Eye (tissue), 1 donor: Measurements from ENCODE around the gene SETX.
"Not testable (repeated sequence)": the region's sequence is repeated elsewhere in the genome, so short reads cannot be mapped to it uniquely, and the experiment has no call there.

Experiments
- DNase-seq: peaks from one replicate; pipeline ENCODE4 v3.0.0-alpha.2; 2015

The SETX gene, protein sequence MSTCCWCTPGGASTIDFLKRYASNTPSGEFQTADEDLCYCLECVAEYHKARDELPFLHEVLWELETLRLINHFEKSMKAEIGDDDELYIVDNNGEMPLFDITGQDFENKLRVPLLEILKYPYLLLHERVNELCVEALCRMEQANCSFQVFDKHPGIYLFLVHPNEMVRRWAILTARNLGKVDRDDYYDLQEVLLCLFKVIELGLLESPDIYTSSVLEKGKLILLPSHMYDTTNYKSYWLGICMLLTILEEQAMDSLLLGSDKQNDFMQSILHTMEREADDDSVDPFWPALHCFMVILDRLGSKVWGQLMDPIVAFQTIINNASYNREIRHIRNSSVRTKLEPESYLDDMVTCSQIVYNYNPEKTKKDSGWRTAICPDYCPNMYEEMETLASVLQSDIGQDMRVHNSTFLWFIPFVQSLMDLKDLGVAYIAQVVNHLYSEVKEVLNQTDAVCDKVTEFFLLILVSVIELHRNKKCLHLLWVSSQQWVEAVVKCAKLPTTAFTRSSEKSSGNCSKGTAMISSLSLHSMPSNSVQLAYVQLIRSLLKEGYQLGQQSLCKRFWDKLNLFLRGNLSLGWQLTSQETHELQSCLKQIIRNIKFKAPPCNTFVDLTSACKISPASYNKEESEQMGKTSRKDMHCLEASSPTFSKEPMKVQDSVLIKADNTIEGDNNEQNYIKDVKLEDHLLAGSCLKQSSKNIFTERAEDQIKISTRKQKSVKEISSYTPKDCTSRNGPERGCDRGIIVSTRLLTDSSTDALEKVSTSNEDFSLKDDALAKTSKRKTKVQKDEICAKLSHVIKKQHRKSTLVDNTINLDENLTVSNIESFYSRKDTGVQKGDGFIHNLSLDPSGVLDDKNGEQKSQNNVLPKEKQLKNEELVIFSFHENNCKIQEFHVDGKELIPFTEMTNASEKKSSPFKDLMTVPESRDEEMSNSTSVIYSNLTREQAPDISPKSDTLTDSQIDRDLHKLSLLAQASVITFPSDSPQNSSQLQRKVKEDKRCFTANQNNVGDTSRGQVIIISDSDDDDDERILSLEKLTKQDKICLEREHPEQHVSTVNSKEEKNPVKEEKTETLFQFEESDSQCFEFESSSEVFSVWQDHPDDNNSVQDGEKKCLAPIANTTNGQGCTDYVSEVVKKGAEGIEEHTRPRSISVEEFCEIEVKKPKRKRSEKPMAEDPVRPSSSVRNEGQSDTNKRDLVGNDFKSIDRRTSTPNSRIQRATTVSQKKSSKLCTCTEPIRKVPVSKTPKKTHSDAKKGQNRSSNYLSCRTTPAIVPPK (N-terminal part only)

GRCh38 chr9:132354637-132355355 lies at the start of gene SETX:
SETX (minus strand) TSS chr9:132354986; CDS start chr9:132349428, 5,558 bp downstream.
- peak; percentile 98 for DNase-seq

DNA sequence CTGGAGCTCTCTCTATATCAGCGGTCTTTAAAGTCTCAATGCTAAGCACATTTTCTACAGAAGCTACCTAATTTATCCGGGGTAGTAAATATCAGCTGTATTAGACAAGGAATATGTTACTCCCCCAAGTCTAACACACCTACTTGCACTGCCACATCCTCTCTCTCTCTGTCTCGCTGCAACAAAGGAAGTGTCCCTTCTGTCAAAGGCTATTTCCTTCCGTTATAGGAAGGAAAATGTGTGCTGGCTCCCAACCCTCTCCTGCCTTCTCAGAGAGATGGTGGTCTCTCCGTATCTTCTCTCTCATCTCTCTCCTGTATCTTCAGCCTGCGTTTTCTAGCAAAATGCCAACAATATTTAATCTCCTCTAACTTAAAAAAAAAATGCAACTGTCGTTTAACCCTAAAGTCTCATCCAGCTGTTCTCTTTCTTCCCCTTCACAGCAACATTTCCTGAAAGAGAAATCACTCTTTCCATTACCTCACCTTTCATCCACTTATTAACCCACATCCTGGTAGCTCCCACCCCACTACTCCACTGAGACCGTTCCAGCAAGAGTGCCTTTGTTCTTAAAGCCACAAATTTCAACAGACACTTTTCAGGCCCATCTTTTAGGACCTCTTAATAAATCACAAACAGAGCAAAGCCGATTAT lies 49.6 kb upstream of the SETX start:
- DNase-seq, result no peak

- DNase-seq, result no peak
Observed at GRCh38 chr9:132401824-132402223, 47.0 kb upstream of the SETX start.

- no peak for DNase-seq
Observed at GRCh38 chr9:132395560-132395959, 40.8 kb upstream of the SETX start.

GRCh38 chr9:132391449-132391848 lies 36.7 kb upstream of the SETX start:
- no peak for DNase-seq

GRCh38 chr9:132390966-132391365 lies 36.2 kb upstream of the SETX start:
- no peak for DNase-seq

- no peak for DNase-seq
Observed at GRCh38 chr9:132387133-132387532, 32.3 kb upstream of the SETX start.

DNA sequence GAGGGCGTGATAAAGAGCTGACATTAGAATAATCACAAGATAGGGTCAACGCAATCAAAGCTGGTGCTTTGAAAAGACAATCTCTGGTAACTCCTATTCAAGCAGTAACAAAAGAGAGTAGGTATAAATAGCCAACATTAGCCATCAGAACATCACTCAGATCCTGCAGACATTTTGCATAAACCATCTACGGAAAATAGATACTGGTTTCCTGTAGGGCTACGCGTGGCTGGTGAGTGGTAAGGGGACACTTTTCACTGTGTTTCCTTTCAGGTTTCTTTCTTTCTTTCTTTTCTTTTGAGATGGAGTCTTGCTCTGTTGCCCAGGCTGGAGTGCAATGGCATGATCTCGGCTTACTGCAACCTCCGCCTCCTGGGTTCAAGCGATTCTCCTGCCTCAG lies 29.6 kb upstream of the SETX start:
- no peak for DNase-seq

- no peak for DNase-seq
Observed at GRCh38 chr9:132383462-132383883, 28.7 kb upstream of the SETX start.

- DNase-seq, result no peak
Observed at GRCh38 chr9:132381966-132382541, 27.3 kb upstream of the SETX start.

DNA sequence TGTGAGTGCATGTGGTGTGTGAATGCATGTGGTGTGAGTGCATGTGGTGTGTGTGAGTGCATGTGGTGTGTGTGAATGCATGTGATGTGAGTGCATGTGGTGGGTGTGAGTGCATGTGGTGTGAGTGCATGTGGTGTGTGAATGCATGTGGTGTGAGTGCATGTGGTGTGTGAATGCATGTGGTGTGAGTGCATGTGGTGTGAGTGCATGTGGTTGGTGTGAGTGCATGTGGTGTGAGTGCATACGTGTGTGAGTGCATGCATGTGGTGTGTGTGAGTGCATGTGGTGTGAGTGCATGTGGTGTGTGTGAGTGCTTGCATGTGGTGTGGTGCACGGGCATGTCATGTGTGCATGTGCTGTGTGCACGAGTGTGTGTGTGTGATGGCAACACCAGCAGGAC lies 23.6 kb upstream of the SETX start:
- DNase-seq, result not testable (repeated sequence)

DNA sequence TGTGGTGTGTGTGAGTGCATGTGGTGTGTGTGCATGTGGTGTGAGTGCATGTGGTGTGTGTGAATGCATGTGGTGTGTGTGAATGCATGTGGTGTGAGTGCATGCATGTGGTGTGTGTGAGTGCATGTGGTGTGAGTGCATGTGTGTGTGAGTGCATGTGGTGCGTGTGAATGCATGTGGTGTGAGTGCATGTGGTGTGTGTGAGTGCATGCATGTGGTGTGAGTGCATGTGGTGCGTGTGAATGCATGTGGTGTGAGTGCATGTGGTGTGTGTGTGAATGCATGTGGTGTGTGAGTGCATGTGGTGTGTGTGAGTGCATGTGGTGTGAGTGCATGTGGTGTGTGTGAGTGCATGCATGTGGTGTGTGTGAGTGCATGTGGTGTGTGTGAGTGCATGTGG lies 23.0 kb upstream of the SETX start:
- DNase-seq, result not testable (repeated sequence)

- DNase-seq, result no peak
Observed at GRCh38 chr9:132372177-132373095, 17.6 kb upstream of the SETX start.

- no peak for DNase-seq
Observed at GRCh38 chr9:132370592-132370991, 15.8 kb upstream of the SETX start.

DNA sequence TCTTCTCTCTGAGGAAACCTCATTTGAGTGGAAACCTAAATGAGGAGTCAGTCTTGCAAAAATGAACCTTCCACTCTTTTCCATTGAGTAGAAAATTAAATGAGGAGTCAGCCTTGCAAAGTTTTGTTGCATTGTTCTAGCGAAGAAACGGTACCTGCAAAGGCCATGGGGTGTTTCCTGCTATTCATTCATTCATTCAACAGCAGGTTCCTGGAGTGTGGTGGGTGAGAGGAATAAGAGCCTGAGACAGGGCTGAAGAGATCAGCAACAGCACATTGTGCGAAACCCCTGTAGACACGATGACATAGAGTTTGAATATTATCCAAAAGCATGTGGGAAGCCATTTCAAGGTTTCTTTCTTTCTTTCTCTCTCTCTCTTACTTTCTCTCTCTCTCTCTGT lies 14.6 kb upstream of the SETX start:
- DNase-seq, result no peak

DNA sequence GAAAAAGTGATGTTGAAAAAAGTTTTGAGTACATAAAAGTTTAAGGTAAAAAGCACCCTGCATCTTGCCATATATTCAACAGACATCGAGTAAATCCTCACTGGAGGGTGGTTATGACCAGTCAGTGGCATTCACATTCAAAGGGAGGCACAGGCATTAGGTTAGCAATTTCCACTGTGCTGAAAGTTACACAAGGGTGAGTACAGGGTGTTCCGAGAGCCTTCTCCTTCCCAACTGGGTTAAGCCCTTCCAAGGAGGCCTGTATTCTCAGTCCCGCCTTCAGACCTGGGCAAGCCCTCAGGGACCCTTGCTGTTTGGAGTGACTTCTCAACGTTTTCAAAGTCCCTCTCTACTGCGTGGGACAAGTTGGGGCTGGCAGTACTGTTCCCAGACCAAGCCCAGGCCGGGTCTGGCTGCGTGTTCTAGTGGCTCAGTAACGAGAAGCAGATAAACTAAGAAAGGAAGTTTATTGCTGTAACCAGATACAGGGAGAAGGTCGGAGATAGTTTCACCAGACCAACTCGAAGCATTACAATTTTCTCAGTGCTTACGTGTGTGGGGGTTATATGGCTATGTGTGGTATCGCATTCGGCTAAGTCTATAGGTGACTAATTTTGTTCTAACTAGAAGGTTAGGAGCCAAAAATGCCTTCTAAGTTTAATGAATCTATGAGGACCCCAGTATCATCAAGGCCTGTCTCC lies 13.0 kb upstream of the SETX start:
- DNase-seq, result no peak

GRCh38 chr9:132366481-132366880 lies 11.7 kb upstream of the SETX start:
- no peak for DNase-seq

DNA sequence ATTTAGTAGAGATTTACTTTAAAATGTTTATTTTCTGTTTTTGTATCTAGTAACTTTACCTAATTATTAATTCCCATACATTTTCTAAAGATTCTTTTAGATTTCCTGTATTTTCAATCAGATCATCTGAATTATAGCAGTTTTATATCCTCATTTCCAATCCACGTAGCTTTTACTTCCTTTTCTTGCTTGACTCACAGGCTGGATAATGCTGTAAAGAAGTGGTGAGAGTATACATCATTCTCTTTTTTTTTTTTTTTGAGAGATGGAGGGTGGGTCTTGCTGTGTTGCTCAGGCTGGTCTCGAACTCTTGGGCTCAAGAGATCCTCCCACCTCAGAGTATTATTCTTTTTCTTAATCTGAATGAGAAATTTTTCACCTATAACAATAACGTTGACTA lies 11.2 kb upstream of the SETX start:
- no peak for DNase-seq

DNA sequence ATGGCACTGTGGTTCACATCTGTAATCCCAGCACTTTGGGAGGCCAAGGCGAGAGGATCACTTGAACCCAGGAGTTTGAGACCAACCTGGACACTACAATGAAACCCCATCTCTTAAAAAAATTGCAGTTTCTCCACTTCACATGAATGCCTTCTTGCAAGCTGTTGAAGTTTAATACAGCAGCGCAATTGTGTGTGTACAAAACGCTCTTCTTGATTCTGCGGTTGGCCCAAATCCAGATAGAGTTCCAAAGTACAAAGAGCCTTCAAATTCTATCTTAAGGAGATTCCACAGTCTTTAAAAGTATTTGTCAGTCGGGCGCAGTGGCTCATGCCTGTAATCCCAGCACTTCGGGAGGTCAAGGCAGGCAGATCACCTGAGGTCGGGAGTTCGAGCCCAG lies 9.3 kb upstream of the SETX start:
- DNase-seq, result no peak

- no peak for DNase-seq
Observed at GRCh38 chr9:132357764-132358163, 3.0 kb upstream of the SETX start.
